ENCODE data around the gene VIT. TPM values are rescaled to one million over a fixed set of nuclear protein-coding genes. Genes with fewer than 3 reads are reported as not detected.

Gene VIT
- total RNA-seq, 1 experiment from 2014 or later, result not detected

DNA sequence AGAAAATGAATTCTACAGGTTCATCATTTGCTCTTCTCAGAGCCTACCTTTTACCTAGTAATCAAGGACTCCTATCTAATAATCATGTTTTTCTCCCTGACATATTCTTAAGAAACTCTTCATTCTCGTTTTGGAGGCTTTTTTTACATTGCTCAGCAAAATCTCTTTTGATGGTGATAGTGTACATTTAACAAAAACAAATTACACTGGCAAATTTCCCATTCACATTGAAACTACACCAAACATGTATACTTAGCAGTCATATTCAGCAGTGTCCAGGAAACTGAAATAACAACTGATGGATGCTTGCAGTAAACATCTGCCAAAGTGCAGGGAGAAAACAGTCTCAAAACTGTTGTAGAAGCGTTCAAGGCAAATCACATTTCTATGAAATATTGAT, 4.4 kb upstream of the VIT start:
- no peak overlapping the region for H3K27ac ChIP-seq (ENCODE audit: low read length)
- CTCF ChIA-PET, result no interaction called here

DNA sequence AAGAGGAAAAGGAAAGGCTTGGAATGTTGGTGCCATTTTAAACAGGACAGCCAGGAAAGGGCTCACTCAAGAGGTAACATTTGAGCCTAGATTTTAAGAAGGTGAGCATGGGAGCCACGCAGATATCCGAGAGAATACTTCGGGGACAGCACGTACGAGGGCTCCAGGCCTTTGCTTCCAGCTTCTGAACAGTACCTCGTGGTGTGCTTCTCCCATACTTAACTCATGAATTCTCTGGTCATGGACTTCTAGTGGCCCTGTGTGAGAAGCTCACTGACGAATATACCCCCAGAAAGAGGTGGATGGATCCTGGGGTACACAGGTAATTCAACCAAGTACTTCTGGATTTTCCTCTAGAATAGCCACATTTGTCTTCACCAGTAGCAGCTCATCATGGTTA, 2.7 kb upstream of the VIT start:
- BruUV-seq (replicated peaks), result no TSS peak
- no peak overlapping the region for H3K9ac ChIP-seq (ENCODE audit: low read length)
- POLR2A ChIA-PET (ENCODE audit: unreplicated experiment), result interaction anchor here (0.9 kb wide), 1 partner anchor 9 kb away, joined by 4 read pairs; no protein-coding TSS in a partner anchor
- no peak overlapping the region for H3K4me3 ChIP-seq (ENCODE audit: low read length)
- H3K79me2 ChIP-seq (ENCODE audit: low read length), result no peaks in the 10 kb centered on the region
- no peak overlapping the region for H3K27ac ChIP-seq (ENCODE audit: low read length)
- H4K20me1 ChIP-seq (ENCODE audit: low read length), result no peaks in the 10 kb centered on the region
- no peaks in the 10 kb centered on the region for H3F3A ChIP-seq (ENCODE audit: low read length, unreplicated experiment)
- TF ChIP-seq CTCF (conservative IDR thresholded peaks at IDR 0.05; ENCODE audit: low read depth, low read length), result no peak
- TF ChIP-seq EZH2 (IDR thresholded peaks at IDR 0.05; ENCODE audit: low read length, unreplicated experiment), result no peak
- TF ChIP-seq EZH2phosphoT487 (IDR thresholded peaks at IDR 0.05; ENCODE audit: borderline replicate concordance, low read length), result no peak
- CTCF ChIA-PET, result no interaction called here
- ATAC-seq, result no peak
- DNase-seq, result no peak
- no peaks in the 10 kb centered on the region for H3K36me3 ChIP-seq (ENCODE audit: low read depth, low read length)
- H3K9me2 ChIP-seq (replicated peaks; ENCODE audit: low read length), result no peaks in the 10 kb centered on the region
- intact Hi-C loops (cut with micrococcal nuclease), result loop anchor here (10.0 kb wide), 1 partner anchor 221 kb away; no protein-coding TSS in a partner anchor
- no peak overlapping the region for H2AFZ ChIP-seq (ENCODE audit: low read length)
- H3K4me2 ChIP-seq (ENCODE audit: low read length), result no peak overlapping the region
- no peaks in the 10 kb centered on the region for H3K27me3 ChIP-seq (ENCODE audit: low read length)
- H3K4me1 ChIP-seq (ENCODE audit: insufficient read depth, low read length), result peaks cover 12% of the 10 kb centered on the region
- no peaks in the 10 kb centered on the region for H3K9me3 ChIP-seq (ENCODE audit: low read length)

More for the DNA sequence above, 4.4 kb upstream of the VIT start:
- peaks cover 12% of the 10 kb centered on the region for H3K4me1 ChIP-seq (ENCODE audit: insufficient read depth, low read length)
- H3K9me2 ChIP-seq (replicated peaks; ENCODE audit: low read length), result no peaks in the 10 kb centered on the region
- no peak for DNase-seq
- H3K79me2 ChIP-seq (ENCODE audit: low read length), result no peaks in the 10 kb centered on the region
- POLR2A ChIA-PET (ENCODE audit: unreplicated experiment), result no interaction called here
- no peak overlapping the region for H3K4me3 ChIP-seq (ENCODE audit: low read length)
- BruUV-seq (replicated peaks), result no TSS peak
- H3F3A ChIP-seq (ENCODE audit: low read length, unreplicated experiment), result no peaks in the 10 kb centered on the region
- TF ChIP-seq EZH2phosphoT487 (IDR thresholded peaks at IDR 0.05; ENCODE audit: borderline replicate concordance, low read length), result no peak
- TF ChIP-seq EZH2 (IDR thresholded peaks at IDR 0.05; ENCODE audit: low read length, unreplicated experiment), result no peak
- no peak for TF ChIP-seq CTCF (conservative IDR thresholded peaks at IDR 0.05; ENCODE audit: low read depth, low read length)
- no peak overlapping the region for H3K4me2 ChIP-seq (ENCODE audit: low read length)
- H3K9ac ChIP-seq (ENCODE audit: low read length), result no peak overlapping the region
- H3K36me3 ChIP-seq (ENCODE audit: low read depth, low read length), result no peaks in the 10 kb centered on the region
- H3K9me3 ChIP-seq (ENCODE audit: low read length), result no peaks in the 10 kb centered on the region
- ATAC-seq, result no peak
- no peaks in the 10 kb centered on the region for H4K20me1 ChIP-seq (ENCODE audit: low read length)
- intact Hi-C loops (cut with micrococcal nuclease), result loop anchor here (10.0 kb wide), 1 partner anchor 223 kb away; no protein-coding TSS in a partner anchor
- no peaks in the 10 kb centered on the region for H3K27me3 ChIP-seq (ENCODE audit: low read length)
- H2AFZ ChIP-seq (ENCODE audit: low read length), result no peak overlapping the region

- Histone ChIP-seq H3F3A (ENCODE audit: low read length, unreplicated experiment) (no peaks in the 10 kb centered on the region), H3K4me2 (ENCODE audit: low read length) (peak overlapping the region; percentile 47), H2AFZ (ENCODE audit: low read length) (peak overlapping the region; percentile 24; the same call in 1 of the 2 replicates), H3K9me3 (ENCODE audit: low read length) (no peaks in the 10 kb centered on the region), H3K27ac (ENCODE audit: low read length) (no peak overlapping the region), H3K4me3 (ENCODE audit: low read length) (no peak overlapping the region), H3K27me3 (ENCODE audit: low read length) (no peaks in the 10 kb centered on the region), H3K79me2 (ENCODE audit: low read length) (no peaks in the 10 kb centered on the region), H3K9me2 (replicated peaks; ENCODE audit: low read length) (no peaks in the 10 kb centered on the region), H3K9ac (ENCODE audit: low read length) (no peak overlapping the region), H3K4me1 (ENCODE audit: insufficient read depth, low read length) (peaks cover 12% of the 10 kb centered on the region), H4K20me1 (ENCODE audit: low read length) (no peaks in the 10 kb centered on the region), H3K36me3 (ENCODE audit: low read depth, low read length) (no peaks in the 10 kb centered on the region)
- no TSS peak for BruUV-seq (replicated peaks)
- TF ChIP-seq EZH2phosphoT487 (IDR thresholded peaks at IDR 0.05; ENCODE audit: borderline replicate concordance, low read length) (no peak), CTCF (conservative IDR thresholded peaks at IDR 0.05; ENCODE audit: low read depth, low read length) (peak; percentile 51), EZH2 (IDR thresholded peaks at IDR 0.05; ENCODE audit: low read length, unreplicated experiment) (no peak)
- CTCF ChIA-PET, result interaction anchor here (0.7 kb wide), 1 partner anchor 69 kb away, joined by 19 read pairs; no protein-coding TSS in a partner anchor
- POLR2A ChIA-PET (ENCODE audit: unreplicated experiment), result interaction anchor here (0.6 to 0.7 kb wide), 2 partner anchors 264 to 732 kb away, joined by 3 to 4 read pairs; no protein-coding TSS in a partner anchor
- DNase-seq, result peak; percentile 57
- intact Hi-C loops (cut with micrococcal nuclease), result loop anchor here (5.0 to 10.0 kb wide), 2 partner anchors 81 to 219 kb away; no protein-coding TSS in a partner anchor
- peak; percentile 95 for ATAC-seq
Observed at GRCh38 chr2:36695746-36696415, 626 bp upstream of the VIT start.
